Coronary artery (tissue), 2 donors: ENCODE data around the gene IL2RG.

Experiments used
- DNase-seq: peaks from one replicate; pipeline ENCODE4 v3.0.0-alpha.2; 2017; ENCODE audit warnings: low spot score
- H3K27ac ChIP-seq, 2 donors: fragments of 200-600 bp; sonication (generic); one replicate each; pipeline ENCODE4 v1.5.1; 2016 to 2019
- H3K4me3 ChIP-seq: fragments of 200-600 bp; sonication (generic); 2 replicates; pipeline ENCODE4 v1.5.1; 2016; ENCODE audit warnings: mild to moderate bottlenecking, moderate library complexity
- CTCF ChIP-seq: fragments of 200-600 bp; sonication (generic); IDR thresholded peaks from one replicate; pipeline ENCODE4 v1.5.1; 2019; ENCODE audit warnings: antibody characterized with exemption

The IL2RG gene

GRCh38 chrX:71128915-71129765, 17.8 kb upstream of the IL2RG start:
- no peak for DNase-seq
- Histone ChIP-seq H3K4me3 (no peak overlapping the region), H3K27ac (no peak overlapping the region)
- TF ChIP-seq CTCF, result peak; percentile 59

GRCh38 chrX:71128166-71128833, 16.9 kb upstream of the IL2RG start:
- DNase-seq, result no peak
- TF ChIP-seq CTCF, result no peak
- H3K27ac ChIP-seq, result no peak overlapping the region
- H3K4me3 ChIP-seq, result no peak overlapping the region

- peak overlapping the region; percentile 79 for H3K4me3 ChIP-seq
- DNase-seq, result no peak
- TF ChIP-seq CTCF, result no peak
- peak overlapping the region; percentile 80 to 87 for H3K27ac ChIP-seq
Observed at GRCh38 chrX:71118985-71119535, 7.7 kb upstream of the IL2RG start.

- no peak for TF ChIP-seq CTCF
- H3K4me3 ChIP-seq, result peak within 1 kb of the TSS; percentile 79
- peak; percentile 85 for DNase-seq
- H3K27ac ChIP-seq, result peak within 1 kb of the TSS; percentile 80 to 87
Observed at GRCh38 chrX:71118032-71118984, 6.9 kb upstream of the IL2RG start, which contains the start of gene MED12. Gene MED12, plus strand, starts transcription at chrX:71118596. Its CDS starts 159 bp downstream, at chrX:71118755.

GRCh38 chrX:71117358-71117757, 6.0 kb upstream of the IL2RG start:
- no peak overlapping the region for H3K27ac ChIP-seq
- H3K4me3 ChIP-seq, result peak overlapping the region; percentile 79
- DNase-seq, result no peak
- TF ChIP-seq CTCF, result no peak

GRCh38 chrX:71111921-71112431, 599 bp upstream of the IL2RG start:
- Histone ChIP-seq H3K4me3 (no peak overlapping the region), H3K27ac (no peak overlapping the region)
- TF ChIP-seq CTCF, result no peak
- no peak for DNase-seq
